Measurements from ENCODE around the gene PROCA1.

DNA sequence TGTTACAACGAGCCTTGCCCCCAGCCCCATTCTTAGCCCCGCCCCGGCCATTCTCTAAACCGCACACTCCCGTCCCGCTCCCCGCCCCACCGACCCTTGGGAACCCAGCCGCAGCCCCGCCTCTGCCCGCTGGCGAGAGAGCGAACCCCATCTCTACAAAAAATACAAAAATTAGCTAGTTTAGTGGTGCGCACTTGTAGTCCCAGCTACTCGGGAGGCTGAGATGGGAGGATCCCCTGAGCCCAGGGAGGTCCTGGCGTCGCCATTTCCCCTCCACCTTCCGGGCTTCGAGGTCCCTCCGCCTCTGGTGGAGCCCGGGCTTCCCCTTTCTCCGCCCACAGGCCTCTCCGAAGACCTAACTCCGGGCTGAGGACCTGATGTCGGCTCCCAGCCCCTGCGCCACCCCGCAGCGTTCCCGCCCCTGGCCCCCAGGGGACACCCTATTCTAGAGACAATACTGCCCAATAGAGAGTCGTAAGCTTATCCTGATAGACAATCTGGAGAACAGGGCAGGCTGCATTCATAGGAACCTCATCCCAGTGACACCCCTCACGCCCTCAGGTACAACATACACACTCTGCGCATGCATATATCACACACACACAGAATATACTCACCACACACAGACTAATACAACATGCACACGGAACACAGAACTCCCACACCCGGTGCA lies 480 bp upstream of the PROCA1 start:
- TF ChIP-seq, protein P1, sequence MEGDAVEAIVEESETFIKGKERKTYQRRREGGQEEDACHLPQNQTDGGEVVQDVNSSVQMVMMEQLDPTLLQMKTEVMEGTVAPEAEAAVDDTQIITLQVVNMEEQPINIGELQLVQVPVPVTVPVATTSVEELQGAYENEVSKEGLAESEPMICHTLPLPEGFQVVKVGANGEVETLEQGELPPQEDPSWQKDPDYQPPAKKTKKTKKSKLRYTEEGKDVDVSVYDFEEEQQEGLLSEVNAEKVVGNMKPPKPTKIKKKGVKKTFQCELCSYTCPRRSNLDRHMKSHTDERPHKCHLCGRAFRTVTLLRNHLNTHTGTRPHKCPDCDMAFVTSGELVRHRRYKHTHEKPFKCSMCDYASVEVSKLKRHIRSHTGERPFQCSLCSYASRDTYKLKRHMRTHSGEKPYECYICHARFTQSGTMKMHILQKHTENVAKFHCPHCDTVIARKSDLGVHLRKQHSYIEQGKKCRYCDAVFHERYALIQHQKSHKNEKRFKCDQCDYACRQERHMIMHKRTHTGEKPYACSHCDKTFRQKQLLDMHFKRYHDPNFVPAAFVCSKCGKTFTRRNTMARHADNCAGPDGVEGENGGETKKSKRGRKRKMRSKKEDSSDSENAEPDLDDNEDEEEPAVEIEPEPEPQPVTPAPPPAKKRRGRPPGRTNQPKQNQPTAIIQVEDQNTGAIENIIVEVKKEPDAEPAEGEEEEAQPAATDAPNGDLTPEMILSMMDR (IDR thresholded peaks at IDR 0.05; ENCODE audit: low read depth, low read length) = no peak
- TF ChIP-seq POLR2A (IDR thresholded peaks at IDR 0.05; ENCODE audit: extremely low read depth, insufficient read length) (peak; percentile 27), MYC (IDR thresholded peaks at IDR 0.05; ENCODE audit: low read depth, low read length) (peak; percentile 53)
- TF ChIP-seq, protein P2, sequence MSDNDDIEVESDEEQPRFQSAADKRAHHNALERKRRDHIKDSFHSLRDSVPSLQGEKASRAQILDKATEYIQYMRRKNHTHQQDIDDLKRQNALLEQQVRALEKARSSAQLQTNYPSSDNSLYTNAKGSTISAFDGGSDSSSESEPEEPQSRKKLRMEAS (IDR thresholded peaks at IDR 0.05; ENCODE audit: low read depth, low read length) = no peak; the same call in 1 of the 2 replicates

Data from NB4 (cell line).